ENCODE measurements around the gene RSAD1. TPM values are rescaled to one million over a fixed set of nuclear protein-coding genes. Genes with fewer than 3 reads are reported as not detected.

Gene RSAD1
- total RNA-seq, 1 experiment from 2014 or later, result 93.9 TPM

GRCh38 chr17:50443505-50443974 is 35.1 kb upstream of the RSAD1 start:
- no peaks in the 10 kb centered on the region for H3K27me3 Mint-ChIP-seq (ENCODE audit: insufficient read depth, unreplicated experiment)
- Histone ChIP-seq H3K27me3 (replicated peaks; ENCODE audit: control insufficient read depth, insufficient read depth, low read length) (no peaks in the 10 kb centered on the region), H3K9me3 (no peaks in the 10 kb centered on the region), H3K36me3 (ENCODE audit: control insufficient read depth, insufficient read depth, low read length) (no peaks in the 10 kb centered on the region), H3K4me1 (peaks cover 67% of the 10 kb centered on the region), H3K4me3 (ENCODE audit: low read depth, low read length) (no peak overlapping the region)
- POLR2A ChIA-PET, result interaction anchor here (0.6 to 1.9 kb wide), 10 partner anchors 12 to 423 kb away, joined by 3 to 11 read pairs (median 4); partner anchors contain the start of genes ACSF2, LRRC59, TOB1 and XYLT2
- H3K4me3 Mint-ChIP-seq (ENCODE audit: unreplicated experiment), result peak overlapping the region; percentile 43
- TSS peak; percentile 6 for BruUV-seq (replicated peaks)
- intact Hi-C loops (cut with micrococcal nuclease; ENCODE audit: unreplicated experiment), result loop anchor here (1.0 kb wide), 2 partner anchors 16 to 36 kb away; no protein-coding TSS in a partner anchor
- CTCF ChIA-PET, result interaction anchor here (0.6 to 2.4 kb wide), 11 partner anchors 12 to 98 kb away, joined by 3 to 19 read pairs (median 5); partner anchors contain the start of genes ACSF2, LRRC59 and RSAD1
- no peak for TF ChIP-seq CTCF (IDR thresholded peaks at IDR 0.05; ENCODE audit: insufficient read depth in 1 of 2, low read depth in 1 of 2, low read length in 1 of 2, severe bottlenecking in 1 of 2, unreplicated experiment in 1 of 2)
- H3K27ac Mint-ChIP-seq (ENCODE audit: unreplicated experiment), result peak overlapping the region; percentile 74
- peaks cover 38% of the 10 kb centered on the region for H3K36me3 Mint-ChIP-seq (ENCODE audit: insufficient read depth, unreplicated experiment)
- H3K9me3 Mint-ChIP-seq (ENCODE audit: unreplicated experiment), result no peaks in the 10 kb centered on the region
- peak; percentile 71 to 77 for DNase-seq
- peaks cover 70% of the 10 kb centered on the region for H3K4me1 Mint-ChIP-seq (ENCODE audit: low read depth, unreplicated experiment)

GRCh38 chr17:50444841-50445715 is 33.6 kb upstream of the RSAD1 start:
- TF ChIP-seq CTCF (IDR thresholded peaks at IDR 0.05; ENCODE audit: insufficient read depth in 1 of 2, low read depth in 1 of 2, low read length in 1 of 2, severe bottlenecking in 1 of 2, unreplicated experiment in 1 of 2), result no peak
- intact Hi-C loops (cut with micrococcal nuclease; ENCODE audit: unreplicated experiment), result no loop called here
- no peak for DNase-seq
- no peaks in the 10 kb centered on the region for H3K27me3 Mint-ChIP-seq (ENCODE audit: insufficient read depth, unreplicated experiment)
- H3K9me3 ChIP-seq, result no peaks in the 10 kb centered on the region
- H3K4me3 Mint-ChIP-seq (ENCODE audit: unreplicated experiment), result no peak overlapping the region
- ChIA-PET CTCF (interaction anchor here (0.6 to 2.4 kb wide), 5 partner anchors 20 to 55 kb away, joined by 3 to 15 read pairs (median 4); partner anchors contain the start of genes LRRC59 and RSAD1), POLR2A (interaction anchor here (0.6 kb wide), 1 partner anchor 49 kb away, joined by 3 read pairs; no protein-coding TSS in a partner anchor)
- no peaks in the 10 kb centered on the region for H3K36me3 ChIP-seq (ENCODE audit: control insufficient read depth, insufficient read depth, low read length)
- no peak overlapping the region for H3K4me3 ChIP-seq (ENCODE audit: low read depth, low read length)
- H3K27ac Mint-ChIP-seq (ENCODE audit: unreplicated experiment), result peak overlapping the region; percentile 74
- peaks cover 59% of the 10 kb centered on the region for H3K4me1 ChIP-seq
- peaks cover 61% of the 10 kb centered on the region for H3K4me1 Mint-ChIP-seq (ENCODE audit: low read depth, unreplicated experiment)
- no peaks in the 10 kb centered on the region for H3K9me3 Mint-ChIP-seq (ENCODE audit: unreplicated experiment)
- no TSS peak for BruUV-seq (replicated peaks)
- no peaks in the 10 kb centered on the region for H3K27me3 ChIP-seq (replicated peaks; ENCODE audit: control insufficient read depth, insufficient read depth, low read length)
- peaks cover 31% of the 10 kb centered on the region for H3K36me3 Mint-ChIP-seq (ENCODE audit: insufficient read depth, unreplicated experiment)

- Mint-ChIP-seq H3K36me3 (ENCODE audit: insufficient read depth, unreplicated experiment) (peaks cover 29% of the 10 kb centered on the region), H3K27ac (ENCODE audit: unreplicated experiment) (peak overlapping the region; percentile 40), H3K9me3 (ENCODE audit: unreplicated experiment) (no peaks in the 10 kb centered on the region), H3K4me3 (ENCODE audit: unreplicated experiment) (no peak overlapping the region), H3K27me3 (ENCODE audit: insufficient read depth, unreplicated experiment) (no peaks in the 10 kb centered on the region), H3K4me1 (ENCODE audit: low read depth, unreplicated experiment) (peaks cover 53% of the 10 kb centered on the region)
- Histone ChIP-seq H3K9me3 (no peaks in the 10 kb centered on the region), H3K4me3 (ENCODE audit: low read depth, low read length) (no peak overlapping the region), H3K36me3 (ENCODE audit: control insufficient read depth, insufficient read depth, low read length) (no peaks in the 10 kb centered on the region), H3K4me1 (peaks cover 51% of the 10 kb centered on the region), H3K27me3 (replicated peaks; ENCODE audit: control insufficient read depth, insufficient read depth, low read length) (no peaks in the 10 kb centered on the region)
- ChIA-PET CTCF (interaction anchor here (0.9 to 1.7 kb wide), 2 partner anchors 27 to 48 kb away, joined by 4 to 6 read pairs; partner anchors contain the start of gene LRRC59), POLR2A (interaction anchor here (0.6 kb wide), 1 partner anchor 49 kb away, joined by 3 read pairs; no protein-coding TSS in a partner anchor)
- BruUV-seq (replicated peaks), result no TSS peak
- intact Hi-C loops (cut with micrococcal nuclease; ENCODE audit: unreplicated experiment), result no loop called here
- TF ChIP-seq CTCF (IDR thresholded peaks at IDR 0.05; ENCODE audit: insufficient read depth in 1 of 2, low read depth in 1 of 2, low read length in 1 of 2, severe bottlenecking in 1 of 2, unreplicated experiment in 1 of 2), result no peak
- DNase-seq, result no peak
Observed at GRCh38 chr17:50445730-50446325, 32.8 kb upstream of the RSAD1 start.

Measured in Caco-2 (cell line).